AG09309 (cell line): ENCODE data around the gene CACNA1H.

Source experiments
- DNase-seq: peaks from one replicate; pipeline ENCODE4 v3.0.0-alpha.2; 2010; ENCODE audit warnings: low read depth
- H3K4me3 ChIP-seq: 2 replicates; pipeline ENCODE4 v1.5.1; 2011; ENCODE audit warnings: mild to moderate bottlenecking, low read depth, low read length, moderate library complexity; ENCODE audit not compliant: control insufficient read depth
- TF ChIP-seq, protein P1 (sequence below): IDR thresholded peaks from 2 replicates; pipeline ENCODE4 v1.5.1; 2011; ENCODE audit warnings: mild to moderate bottlenecking, low read depth, low read length, inconsistent platforms; ENCODE audit not compliant: insufficient read depth, control insufficient read depth; ENCODE audit errors: missing control alignments

Gene CACNA1H

DNA sequence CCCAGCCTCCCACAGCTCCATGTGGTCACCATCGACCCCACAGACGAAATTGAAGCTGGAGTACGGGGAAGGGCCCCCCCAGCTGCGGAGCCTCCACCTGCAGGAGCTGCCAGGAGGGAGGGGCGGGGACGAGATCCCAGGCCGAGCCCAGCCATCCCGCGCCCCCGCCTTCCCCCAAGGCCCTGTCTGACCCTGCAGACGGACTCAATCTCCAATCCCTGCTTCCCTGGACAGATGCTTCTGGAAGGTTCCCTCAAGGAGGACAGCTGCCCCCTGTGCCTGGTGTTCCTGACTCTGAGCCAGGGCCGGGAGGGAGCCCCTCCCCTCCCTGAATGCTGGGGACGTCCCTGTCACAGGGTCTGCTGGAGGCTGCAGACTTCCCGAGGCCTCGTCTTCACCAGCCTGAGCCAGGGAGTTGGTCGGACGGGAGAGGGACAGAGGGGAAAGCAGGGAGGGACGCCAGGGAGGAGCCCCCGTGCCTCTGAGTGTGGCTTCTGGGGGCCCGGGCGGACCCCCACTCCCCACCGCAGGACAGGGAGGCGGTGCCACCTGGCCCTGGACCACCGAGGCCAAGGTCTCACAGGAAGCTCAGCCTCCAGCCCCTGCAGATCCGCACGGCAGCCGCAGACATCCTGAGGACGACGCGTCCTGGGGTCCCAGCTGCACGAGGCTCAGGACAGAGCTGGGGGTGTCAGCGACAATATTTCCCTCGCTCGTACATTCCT, 35.6 kb upstream of the CACNA1H start:
- DNase-seq, result no peak
- TF ChIP-seq, protein P1, sequence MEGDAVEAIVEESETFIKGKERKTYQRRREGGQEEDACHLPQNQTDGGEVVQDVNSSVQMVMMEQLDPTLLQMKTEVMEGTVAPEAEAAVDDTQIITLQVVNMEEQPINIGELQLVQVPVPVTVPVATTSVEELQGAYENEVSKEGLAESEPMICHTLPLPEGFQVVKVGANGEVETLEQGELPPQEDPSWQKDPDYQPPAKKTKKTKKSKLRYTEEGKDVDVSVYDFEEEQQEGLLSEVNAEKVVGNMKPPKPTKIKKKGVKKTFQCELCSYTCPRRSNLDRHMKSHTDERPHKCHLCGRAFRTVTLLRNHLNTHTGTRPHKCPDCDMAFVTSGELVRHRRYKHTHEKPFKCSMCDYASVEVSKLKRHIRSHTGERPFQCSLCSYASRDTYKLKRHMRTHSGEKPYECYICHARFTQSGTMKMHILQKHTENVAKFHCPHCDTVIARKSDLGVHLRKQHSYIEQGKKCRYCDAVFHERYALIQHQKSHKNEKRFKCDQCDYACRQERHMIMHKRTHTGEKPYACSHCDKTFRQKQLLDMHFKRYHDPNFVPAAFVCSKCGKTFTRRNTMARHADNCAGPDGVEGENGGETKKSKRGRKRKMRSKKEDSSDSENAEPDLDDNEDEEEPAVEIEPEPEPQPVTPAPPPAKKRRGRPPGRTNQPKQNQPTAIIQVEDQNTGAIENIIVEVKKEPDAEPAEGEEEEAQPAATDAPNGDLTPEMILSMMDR, result no peak
- H3K4me3 ChIP-seq, result no peak overlapping the region

DNA sequence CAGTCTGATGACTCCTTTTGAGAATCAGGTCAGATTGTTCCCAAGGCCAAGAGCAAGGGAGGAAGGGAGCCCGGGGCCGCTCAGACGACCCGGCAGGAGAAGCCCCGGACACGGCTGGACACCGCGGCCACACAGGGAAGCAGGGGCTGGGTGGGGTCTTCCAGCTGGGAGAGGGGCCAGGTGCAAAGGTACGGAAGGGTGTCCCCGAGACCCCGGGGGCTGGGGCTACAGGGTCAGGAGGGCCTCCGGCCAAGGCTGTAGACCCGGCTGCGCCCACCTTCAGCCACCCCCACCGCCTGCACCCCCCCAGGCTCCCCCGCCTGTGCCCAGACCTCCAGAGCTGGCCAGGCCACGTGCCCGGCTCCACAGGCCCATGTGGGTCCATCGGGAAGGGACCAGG, 35.0 kb upstream of the CACNA1H start:
- TF ChIP-seq, protein P1, result no peak
- DNase-seq, result no peak
- no peak overlapping the region for H3K4me3 ChIP-seq

DNA sequence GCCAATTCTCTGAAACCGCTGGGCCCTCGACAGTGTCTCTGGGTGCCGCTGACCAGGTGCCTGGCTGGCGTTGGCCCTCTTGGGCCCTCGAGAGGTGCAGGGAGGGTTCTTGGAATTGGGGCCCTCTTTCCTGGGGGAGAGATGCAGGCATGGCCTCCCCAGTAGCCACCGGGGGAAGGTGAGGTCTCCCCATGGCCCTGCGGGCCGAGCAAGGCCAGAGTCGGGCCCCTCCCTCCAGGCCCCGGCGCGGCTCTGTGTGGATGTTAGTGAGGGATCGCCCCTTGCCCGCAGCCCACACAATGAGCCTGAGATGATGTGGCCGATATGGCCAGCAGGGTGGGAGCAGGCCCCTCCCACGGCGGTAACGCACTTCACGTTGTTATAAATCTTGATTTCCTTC, 33.8 kb upstream of the CACNA1H start:
- TF ChIP-seq, protein P1, result no peak
- H3K4me3 ChIP-seq, result no peak overlapping the region
- DNase-seq, result no peak

DNA sequence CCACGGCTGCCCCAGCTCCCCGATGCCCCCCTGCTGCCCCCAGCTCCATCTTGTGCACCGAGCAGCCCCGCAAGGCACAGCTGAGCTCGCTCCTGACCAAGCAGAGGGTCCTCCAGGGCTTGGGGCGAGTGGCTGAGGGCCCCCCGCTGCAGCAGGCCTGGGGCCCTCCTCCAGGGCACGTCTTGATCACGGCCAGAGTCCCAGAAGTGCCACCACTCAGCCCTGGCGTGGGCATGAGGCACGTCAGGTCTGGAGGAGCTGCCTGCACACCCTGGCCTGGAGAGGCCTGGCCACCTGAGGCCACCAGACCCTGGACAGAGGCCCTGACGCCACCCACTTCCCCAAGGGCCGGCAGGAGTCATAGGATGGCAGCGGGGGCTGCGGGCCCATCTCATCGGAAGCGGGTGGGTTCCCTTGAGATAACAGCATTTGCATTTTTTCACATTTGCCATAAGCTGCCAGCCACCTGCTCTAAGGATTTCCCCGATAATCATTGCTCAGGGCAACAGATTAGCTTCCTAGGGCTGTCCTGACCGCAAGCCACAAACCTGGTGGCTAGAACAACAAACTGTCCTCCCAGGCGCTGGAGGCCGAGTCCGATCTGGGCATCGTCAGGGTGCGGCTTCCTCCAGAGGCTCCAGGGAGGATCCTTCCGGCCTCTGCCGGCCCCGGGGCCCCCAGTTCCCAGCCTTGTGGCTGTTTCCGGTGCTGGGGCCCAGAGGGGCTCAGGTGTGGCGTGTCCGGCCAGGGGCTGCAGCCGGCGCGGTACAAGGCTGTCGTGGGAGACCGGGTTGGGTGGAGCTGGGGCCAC, 32.9 kb upstream of the CACNA1H start:
- H3K4me3 ChIP-seq, result no peak overlapping the region
- DNase-seq, result no peak
- TF ChIP-seq, protein P1, result no peak

DNA sequence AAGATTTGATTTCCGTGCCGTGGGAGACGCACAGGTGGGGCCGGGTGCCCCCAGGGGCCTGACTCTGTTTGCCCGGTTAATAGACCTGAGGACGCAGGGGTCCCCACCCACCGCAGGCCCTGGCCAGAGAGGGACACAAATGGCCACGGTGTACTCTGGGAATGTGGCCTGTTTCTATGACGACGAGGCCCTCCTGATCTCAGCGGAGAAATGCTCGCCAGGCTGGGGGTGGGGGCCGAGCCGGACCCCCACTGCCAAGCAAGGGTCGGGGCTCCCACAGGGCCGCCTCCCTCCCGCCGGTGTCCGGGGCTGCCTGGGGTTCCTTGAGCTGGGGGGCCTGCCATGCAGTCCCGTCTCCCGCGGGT, 32.3 kb upstream of the CACNA1H start:
- no peak overlapping the region for H3K4me3 ChIP-seq
- TF ChIP-seq, protein P1, result no peak
- DNase-seq, result no peak

DNA sequence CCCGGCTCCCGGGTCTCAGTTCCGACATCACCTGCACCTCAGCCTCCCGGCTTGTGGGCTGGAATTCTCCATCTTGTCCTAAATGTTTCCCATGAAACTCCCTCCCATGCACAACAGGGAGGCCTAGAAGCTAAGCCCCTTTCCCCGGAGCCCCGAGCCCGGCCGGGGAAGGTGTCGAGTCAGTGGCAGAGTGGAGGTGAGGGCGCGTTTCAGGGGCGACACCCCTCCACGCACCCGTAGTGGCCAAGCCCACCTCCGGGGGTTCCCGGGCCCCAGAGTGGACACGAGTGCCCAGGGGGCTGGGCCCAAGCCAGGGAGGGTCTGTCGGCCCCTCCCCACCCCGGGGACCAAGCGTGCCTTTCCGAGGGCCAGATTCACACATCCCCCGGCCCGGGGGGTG, 31.9 kb upstream of the CACNA1H start:
- TF ChIP-seq, protein P1, result no peak
- no peak for DNase-seq
- H3K4me3 ChIP-seq, result no peak overlapping the region
